GM19023 (cell line): ENCODE data around the gene HAUS1.
"Not testable (repeated sequence)": the region's sequence is repeated elsewhere in the genome, so short reads cannot be mapped to it uniquely, and the experiment has no call there.

Source experiments
- ATAC-seq: cut with Tn5 transposase; IDR thresholded peaks from one replicate; pipeline ENCODE4 v1.9.1; 2021; ENCODE audit warnings: mild to moderate bottlenecking, moderate library complexity; ENCODE audit not compliant: unreplicated experiment

Gene HAUS1

DNA sequence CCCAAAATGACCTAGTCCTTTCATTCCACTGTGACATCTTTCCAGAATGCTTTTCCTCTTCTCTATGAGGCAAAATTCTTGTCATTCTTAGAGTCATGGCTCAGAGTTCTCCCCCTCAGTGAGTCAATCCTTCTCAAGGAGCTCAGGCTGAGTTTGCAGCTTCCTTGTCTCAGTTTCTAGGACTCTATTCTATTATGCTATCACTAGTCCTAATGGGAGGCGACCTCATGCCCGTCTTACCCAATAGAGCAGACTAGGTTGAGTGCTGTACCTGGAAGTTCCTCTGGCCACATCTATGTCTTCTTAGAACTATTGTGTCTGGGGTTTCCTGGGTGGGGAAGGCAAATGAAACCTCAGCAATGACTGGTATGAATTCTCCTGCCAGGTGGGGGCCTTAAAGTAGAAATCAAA is 51.5 kb downstream of the HAUS1 start:
- no peak for ATAC-seq

DNA sequence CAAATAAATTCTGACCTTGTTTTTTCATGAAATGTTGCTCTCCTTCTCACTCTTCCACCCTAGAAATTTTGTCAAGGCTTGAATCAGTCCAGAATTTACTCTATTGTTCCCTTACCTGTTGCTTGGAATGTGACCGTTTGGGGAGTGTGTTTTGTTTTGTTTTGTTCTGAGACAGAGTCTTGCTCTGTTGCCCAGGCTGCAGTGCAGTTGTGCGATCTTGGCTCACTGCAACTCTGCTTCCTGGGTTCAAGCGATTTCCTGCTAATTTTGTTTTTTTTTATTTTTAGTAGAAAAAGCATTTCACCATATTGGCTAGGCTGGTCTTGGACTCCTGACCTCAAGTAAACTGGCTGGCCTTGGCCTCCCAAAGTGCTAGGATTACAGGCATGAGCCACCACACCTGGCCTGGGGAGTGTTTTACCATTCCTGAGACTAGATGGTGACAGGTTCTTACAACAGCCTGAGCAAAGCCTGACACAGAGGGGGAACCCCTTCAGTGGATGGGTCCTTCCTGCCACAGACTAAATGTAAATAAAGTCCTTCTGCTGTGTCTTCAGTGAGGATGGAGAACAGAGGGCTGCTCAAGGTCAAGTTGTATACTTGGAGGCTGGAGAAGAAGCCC is 52.0 kb downstream of the HAUS1 start:
- no peak for ATAC-seq

DNA sequence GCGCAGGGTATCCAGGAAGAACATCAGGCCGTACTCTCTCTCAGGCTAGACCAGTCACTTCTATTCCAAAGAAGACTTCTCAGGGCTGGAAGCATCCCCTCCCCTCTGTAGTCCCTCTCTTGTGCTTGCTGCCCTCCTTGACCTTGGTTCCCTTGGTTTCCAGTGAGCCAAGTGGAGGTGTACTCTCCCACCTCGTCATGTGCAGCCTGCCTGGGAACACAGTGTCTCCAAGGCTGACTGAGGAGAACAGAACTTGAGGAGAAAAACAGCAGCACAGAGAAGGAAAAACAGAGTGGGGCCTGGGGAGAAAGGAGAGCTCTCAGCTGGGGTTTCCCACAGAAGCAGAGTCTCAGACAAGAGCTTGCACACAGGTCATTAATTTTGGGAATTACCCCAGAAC is 52.7 kb downstream of the HAUS1 start:
- no peak for ATAC-seq

DNA sequence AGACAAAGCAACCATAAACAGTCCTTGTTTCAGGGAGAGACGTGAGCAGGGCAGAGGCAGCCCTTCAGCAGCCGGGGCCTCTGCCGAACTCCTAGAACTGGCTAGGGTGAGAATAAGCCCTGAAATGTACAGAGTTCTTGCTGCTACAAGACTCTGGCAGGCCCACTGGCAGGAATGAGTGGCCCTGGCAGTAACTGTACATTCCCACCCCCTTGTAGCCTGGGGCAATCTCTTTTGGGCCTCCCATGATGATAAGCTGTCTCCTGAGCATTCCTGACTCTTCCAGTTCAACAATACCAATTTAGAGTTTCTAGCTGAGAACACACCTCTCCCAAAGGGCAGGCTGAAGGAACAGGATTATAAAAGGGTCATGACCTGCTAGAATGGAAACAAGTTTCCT is 54.3 kb downstream of the HAUS1 start:
- ATAC-seq: no peak

DNA sequence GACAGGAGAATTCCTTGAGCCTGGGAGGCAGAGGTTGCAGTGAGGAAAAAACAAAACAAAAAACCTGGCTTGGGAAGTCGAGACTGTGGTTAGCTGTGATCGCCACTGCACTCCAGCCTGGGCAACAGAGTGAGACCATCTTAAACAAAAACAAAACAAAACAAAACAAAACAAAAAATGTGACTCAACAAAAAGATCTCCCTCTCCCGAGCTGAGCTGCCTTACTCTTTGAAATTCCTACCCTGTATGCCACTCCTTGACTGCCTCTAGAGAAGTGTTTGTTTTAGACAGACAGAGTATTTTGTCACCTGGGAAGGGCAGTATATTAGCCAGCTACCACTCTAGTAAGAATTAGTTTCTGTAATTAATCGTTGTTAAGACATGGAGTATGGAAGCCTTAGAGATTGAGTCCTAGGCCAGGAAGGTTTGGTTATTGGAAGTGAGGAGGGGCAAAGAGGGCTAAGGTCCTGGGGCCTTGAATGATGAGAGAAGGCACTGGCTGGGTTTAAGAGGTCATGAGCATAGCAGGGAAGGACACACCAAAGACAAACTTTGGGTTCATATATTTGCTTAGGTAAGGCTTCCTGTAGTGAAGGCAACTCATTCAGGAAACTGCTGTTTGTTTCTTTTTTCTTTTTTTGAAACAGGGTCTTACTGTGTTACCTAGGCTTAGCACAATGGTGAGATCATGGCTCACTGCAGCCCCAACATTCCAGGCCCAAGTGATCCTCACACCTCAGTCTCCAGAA is 56.0 kb downstream of the HAUS1 start:
- ATAC-seq: no peak

DNA sequence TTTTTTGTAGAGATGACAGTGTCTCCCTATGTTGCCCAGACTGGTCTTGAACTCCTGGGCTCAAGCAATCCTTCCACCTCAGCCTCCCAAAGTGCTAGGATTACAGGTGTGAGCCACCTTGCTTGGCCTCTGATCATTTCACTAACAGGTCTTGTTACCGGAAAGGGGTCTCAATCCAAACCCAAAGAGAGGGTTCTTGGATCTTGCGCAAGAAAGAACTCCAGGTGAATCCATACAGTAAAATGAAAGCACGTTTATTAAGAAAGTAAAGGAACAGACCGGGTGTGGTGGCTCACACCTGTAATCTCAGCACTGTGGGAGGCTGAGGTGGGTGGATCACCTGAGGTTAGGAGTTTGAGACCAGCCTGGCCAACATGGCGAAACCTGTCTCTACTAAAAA is 56.7 kb downstream of the HAUS1 start:
- not testable (repeated sequence) for ATAC-seq

DNA sequence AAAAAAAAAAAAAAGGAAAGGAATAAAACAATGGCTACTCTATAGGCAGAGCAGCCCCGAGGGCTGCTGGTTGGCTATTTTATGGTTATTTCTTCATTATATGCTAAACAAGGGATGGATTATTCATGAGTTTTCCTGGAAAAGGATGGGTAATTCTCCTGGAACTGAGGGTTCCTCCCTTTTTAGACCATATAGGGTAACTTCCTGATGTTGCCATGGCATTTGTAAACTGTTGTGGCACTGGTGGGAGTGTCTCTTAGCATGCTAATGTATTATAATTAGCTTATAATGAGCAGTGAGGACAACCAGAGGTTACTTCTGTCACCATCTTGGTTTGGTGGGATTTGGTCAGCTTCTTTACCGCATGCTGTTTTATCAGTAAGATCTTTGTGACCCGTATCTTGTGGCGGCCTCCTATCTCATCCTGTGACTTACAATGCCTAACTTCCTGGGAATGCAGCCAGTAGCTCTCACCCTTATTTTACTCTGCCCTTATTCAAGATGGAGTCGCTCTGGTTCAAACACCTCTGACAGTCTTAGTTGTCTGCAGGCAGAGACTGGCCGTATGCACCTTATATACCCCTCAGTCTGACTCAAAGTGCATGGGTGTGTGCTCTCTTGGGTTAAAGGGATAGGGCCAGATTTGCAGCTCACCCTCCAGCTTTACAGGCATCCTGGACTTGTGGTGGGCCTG is 57.7 kb downstream of the HAUS1 start:
- no peak for ATAC-seq

DNA sequence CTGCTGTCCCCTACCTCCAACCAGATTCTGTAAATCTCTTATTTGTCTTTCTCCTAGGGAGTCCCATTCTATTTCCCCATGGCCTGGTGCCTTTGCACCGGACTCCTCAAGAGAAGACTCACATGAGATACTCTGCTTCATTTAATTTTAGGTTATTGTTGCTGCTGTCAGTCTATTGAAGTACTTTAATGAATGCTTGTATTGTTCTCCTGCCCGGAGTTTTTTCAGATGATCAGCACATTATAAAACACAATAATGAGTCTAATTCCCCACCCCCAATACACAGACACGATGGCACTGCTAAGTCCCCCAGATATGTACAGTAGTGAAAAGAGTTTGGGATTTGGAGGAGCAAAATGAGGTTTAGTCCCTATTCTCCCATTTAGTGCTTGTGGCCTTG is 58.9 kb downstream of the HAUS1 start:
- no peak for ATAC-seq

DNA sequence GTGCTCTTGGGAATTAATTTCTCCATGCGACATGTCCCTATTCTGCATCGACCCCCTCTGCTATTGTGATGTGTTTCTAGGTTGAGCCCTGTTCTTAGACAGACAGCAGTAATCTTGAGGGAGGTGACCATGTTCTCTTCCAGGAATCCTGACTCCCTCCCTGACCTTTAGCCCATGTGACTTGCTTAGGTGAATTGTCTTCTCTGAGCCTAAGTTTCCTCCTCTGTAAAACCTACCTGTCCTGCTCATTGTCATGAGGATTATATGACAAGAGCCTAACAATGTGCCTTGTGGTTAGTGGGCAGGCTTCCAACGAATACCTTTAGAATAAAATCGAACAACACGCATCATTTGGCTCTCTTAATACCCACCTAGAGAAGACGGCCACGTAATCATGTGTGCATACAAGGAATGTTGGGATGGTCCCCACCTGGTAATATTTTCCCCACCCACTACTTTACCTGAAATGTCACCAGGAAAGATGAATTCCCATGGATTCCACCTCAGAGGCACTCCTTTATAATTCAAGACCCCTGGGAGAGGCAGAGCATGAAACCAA is 59.8 kb downstream of the HAUS1 start:
- no peak for ATAC-seq

DNA sequence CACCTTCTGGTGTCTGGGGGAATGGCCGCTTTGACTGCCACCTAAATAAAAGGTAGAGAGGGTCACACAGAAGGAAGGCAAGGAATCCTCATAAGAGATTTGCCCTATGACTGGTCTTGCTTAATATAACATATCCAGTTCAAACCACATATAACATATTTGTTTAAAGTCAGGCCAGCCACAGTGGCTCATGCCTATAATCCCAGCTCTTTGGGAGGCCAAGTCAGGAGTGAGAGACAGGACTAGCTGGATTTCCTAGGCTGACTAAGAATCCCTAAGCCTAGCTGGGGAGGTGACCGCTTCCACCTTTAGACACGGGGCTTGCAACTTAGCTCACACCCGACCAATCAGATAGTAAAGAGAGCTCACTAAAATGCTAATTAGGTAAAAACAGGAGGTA is 60.3 kb downstream of the HAUS1 start:
- ATAC-seq: not testable (repeated sequence)

DNA sequence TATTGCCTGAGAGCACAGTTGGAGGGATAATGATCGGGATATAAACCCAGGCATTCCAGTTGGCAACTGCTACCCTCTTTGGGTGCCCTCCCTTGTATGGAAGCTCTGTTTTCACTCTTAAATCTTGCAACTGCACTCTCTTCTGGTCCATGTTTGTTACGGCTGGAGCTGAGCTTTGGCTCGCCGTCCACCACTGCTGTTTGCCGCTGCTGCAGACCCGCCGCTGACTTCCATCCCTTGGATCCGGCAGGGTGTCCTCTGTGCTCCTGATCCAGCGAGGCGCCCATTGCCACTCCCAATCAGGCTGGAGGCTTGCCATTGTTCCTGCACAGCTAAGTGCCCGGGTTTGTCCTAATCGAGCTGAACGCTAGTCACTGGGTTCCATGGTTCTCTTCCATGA is 60.7 kb downstream of the HAUS1 start:
- ATAC-seq: no peak

DNA sequence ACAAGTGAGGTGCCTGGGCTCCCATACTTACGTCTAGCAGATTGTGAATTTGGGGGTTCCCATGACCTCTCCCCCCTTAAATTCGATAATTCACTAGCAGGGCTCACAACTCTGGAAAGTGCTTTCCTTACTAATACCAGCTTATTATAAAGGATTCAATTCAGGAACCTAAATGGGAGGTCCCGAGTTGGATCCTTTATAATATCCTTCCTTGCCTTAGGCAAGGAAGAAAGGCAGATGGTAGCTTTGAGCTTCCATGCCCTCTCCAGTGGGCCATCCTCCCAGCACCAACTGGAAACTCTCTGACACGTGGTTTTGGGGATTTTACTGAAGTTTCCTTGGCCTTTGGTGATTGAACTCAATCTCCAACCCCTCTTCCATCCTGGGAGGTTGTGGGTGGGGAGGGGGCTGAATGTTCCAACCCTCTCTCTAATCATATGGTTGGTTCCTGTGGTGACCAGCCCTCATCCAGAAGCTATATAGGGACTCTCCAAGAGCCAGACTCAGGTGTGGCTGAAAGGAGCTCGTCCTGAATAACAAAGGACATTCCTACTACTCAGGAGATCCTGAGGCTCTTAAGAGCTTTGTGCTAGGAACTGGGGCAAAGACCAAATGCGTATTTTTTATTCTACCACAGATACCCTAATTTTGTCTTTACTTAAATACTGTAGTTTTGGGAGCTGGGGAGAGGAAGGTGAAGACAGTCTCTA is 62.2 kb downstream of the HAUS1 start:
- no peak for ATAC-seq

DNA sequence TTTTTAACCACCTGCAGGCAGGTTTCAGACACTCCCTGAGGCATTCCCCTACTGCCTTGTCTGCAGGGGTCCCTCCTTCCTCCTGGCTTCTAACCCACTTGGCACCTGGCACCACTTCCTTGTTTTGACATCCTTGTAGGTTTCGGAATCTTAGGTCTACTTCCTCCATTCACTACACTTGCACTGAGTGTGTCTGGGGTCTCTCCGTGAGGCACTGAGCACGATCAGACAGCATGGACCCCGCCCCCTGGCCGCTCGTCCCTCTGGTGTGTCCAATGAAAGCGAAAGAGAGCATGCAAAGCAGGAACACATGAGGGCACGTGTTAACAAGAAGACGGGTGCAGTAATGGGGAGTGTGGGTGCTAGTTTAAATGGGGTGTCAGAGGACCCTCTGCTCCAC is 63.8 kb downstream of the HAUS1 start:
- ATAC-seq: peak; percentile 95

DNA sequence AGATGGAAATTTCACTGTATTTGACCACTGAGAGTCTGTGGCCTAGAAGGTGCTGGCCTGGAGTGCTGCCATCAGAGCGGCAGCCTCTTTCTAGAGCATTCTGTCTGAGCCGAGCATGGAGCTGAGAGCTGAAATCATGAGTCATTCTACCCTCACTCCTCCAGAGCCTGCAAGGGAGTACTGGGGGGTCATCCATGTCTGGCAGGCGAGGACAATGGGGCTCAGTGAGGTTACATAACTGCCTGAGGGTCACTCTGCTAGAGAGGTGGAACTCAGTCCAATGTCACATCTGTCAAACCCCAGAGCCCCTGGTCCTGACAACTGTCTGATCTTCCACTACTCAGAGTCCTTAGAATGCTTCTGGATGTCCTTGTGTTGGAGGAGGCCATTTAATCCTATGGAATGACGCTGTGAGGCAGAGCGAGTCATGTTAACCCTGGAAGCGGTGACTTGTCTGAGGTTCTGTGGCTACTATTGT is 65.3 kb downstream of the HAUS1 start:
- ATAC-seq: no peak

DNA sequence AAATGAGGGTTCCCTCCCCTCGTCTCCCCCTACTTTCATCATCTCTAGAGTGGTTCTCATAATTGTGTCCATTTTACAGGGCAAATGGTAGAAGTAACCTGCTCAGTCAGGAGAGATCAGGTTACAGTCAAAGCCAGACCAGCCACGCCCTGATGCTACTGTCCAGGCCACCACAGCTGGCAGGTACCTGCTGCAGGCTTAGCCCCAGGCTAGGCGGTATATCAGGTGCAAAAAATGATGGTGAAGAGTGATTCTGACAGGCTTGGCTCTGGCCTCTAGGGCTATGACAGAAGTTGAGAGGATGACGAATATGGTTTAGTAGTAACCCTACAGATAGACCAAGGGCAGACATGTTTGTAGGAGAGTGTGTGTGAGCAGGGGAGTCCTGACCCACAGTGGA is 67.1 kb downstream of the HAUS1 start:
- ATAC-seq: no peak

DNA sequence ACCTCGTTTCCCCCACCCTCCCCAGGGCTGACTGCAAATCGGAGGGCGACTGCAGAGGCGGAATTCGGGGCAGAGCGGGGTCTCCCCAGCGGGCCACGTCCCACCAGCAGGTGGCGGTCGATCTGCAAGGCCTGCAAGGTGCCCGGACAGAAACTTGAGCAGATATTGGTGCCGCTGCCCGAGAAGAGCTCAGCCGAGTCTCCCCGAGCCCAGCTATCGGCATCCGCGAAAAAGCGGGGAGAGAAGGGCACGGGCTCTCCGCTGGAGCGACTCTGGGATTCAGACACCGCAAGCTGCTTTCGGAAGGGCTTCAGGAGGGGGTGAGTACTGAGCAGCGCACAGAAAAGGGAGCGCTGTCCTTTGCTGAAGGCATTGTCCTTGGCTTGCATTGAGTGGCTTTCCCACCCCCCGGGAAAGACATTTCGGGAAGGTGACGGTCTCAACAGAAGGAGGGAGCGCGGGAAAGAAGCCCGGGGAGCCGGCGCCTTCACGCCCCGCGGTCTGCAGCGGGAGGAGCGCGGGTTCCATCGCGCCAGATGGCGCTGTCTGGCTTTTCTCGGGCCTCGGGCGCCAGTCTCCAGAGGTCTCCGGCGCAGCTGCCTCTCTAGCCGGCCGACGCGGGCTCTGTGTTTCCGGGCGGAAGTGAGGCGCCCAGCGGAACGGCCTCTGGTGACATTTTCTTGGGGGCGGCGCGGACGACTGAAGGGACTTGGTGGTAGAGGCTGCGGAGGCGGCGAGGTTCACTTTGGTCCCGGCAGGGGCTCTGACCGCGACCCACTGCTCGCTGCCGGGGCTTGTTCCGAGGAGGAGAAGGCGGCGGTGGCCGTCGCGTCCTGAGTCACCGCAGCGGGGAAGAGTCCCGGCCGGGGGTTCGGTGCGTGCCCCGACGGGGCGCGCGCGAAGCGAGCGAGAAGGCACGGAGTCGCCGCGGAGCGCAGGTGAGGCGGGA is 69.5 kb downstream of the HAUS1 start:
- ATAC-seq: peak; percentile 88

DNA sequence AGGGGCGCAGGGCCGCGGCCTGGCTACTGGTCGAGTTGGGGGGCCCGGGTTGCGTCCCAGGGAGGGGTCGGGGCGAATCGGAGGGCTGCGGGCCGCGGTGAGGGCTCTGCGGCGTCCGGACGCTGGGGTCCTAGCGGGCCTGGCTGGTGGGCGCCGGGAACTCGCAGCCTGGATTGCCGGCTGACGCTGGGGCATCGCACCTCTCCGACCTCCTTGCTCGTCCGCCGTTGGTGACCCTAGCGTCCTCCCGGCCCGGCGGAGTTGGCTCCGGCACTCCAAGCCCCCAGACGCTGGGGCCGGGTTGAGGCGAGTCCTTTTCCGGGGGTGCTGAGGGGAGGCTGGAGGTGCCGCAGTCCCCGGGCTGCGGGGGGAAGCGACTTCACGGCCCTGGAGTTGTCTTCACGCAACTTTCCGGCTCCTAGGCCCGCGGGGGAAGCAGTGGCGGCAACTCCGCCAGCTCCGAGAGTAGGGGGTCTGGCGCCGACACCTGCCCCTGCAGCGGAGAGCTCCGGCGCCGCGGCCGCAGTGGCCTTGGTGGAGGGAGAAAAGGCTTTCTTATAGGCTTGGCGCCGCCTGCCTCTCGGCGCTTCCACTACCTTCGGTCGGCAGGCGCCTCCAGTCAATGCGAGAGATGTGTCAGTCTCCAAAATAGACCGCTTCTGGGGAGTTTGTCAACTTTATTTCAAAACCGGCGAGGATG is 70.3 kb downstream of the HAUS1 start:
- peak; percentile 24 for ATAC-seq

DNA sequence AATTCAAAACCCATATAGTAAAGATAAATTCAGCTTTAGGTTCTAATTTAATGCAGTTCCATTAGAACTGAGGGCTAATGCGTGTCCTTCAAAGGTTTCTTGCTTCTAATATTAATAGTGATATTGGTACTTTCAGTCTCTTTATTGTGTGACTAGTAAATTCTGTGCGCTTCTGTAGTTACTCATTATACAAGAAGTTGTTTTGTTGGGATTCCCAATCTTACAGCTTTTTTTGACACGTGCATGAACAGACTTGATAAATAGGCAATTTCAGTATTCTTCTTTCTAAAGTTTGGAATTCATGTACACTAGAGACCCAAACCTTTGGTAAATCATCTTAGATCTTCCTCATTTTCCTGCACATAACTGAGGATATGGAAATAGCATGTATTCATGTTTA is 71.8 kb downstream of the HAUS1 start:
- no peak for ATAC-seq
